Heart right ventricle (tissue), 16 donors: ENCODE data around the gene REPS1. TPM values are rescaled to one million over a fixed set of nuclear protein-coding genes. Genes with fewer than 3 reads are reported as not detected.

Experiments used
- ATAC-seq, 8 donors: fragments of 200-7000 bp; cut with Tn5 transposase; one replicate each; pipeline ENCODE4 v1.9.1; 2020; ENCODE audit warnings: mild to moderate bottlenecking in 8 of 8, moderate library complexity in 8 of 8, moderate number of reproducible peaks in 1 of 8
- DNase-seq, 2 donors: peaks; one replicate each; pipeline ENCODE4 v3.0.0-alpha.2; 2020
- H3K27ac ChIP-seq, 10 donors: fragments of 200-600 bp; sonication (generic) in 2 of 10; one replicate each; pipeline versions ENCODE4 v1.5.0 to v1.8.0; 2020 to 2022; ENCODE audit warnings: mild to moderate bottlenecking in 3 of 10
- H3K27me3 ChIP-seq, 7 donors: fragments of 200-600 bp; one replicate each; pipeline ENCODE4 v1.8.0; 2021 to 2022; ENCODE audit warnings: mild to moderate bottlenecking in 2 of 7
- H3K36me3 ChIP-seq, 9 donors: fragments of 200-600 bp; sonication (generic) in 1 of 9; one replicate each; pipeline versions ENCODE4 v1.5.0 to v1.8.0; 2020 to 2022; ENCODE audit warnings: mild to moderate bottlenecking in 2 of 9
- H3K4me1 ChIP-seq, 9 donors: fragments of 200-600 bp; sonication (generic) in 1 of 9; one replicate each; pipeline versions ENCODE4 v1.5.0 to v1.8.0; 2020 to 2022; ENCODE audit warnings: mild to moderate bottlenecking in 4 of 9
- H3K4me3 ChIP-seq, 10 donors: fragments of 200-600 bp; sonication (generic) in 2 of 10; one replicate each; pipeline versions ENCODE4 v1.5.0 to v1.8.0; 2020 to 2022; ENCODE audit warnings: mild to moderate bottlenecking in 7 of 10, moderate library complexity in 2 of 10
- H3K9me3 ChIP-seq, 11 donors: fragments of 200-600 bp in 10 of 11; sonication (generic) in 2 of 11; one replicate each; pipeline versions ENCODE4 v1.5.0 to v1.8.0; 2013 to 2022; ENCODE audit warnings: mild to moderate bottlenecking in 2 of 11, control low read depth in 1 of 11, moderate library complexity in 1 of 11
- CTCF ChIP-seq, 9 donors: fragments of 200-600 bp; sonication (generic) in 2 of 9; IDR thresholded peaks; one replicate each; pipeline versions ENCODE4 v1.5.0 to v1.8.0; 2021 to 2022; ENCODE audit warnings: antibody characterized with exemption in 9 of 9, mild to moderate bottlenecking in 5 of 9, moderate library complexity in 1 of 9
- whole genome bisulfite sequencing, 2 donors: extraction: QIAGEN DNeasy Blood & Tissue Kit; methylation state at CpG; one replicate each; pipeline ENCODE4 v1.1.7; 2013; ENCODE audit warnings: inconsistent platforms in 1 of 2; 5-methylcytosine and 5-hydroxymethylcytosine counted together
- intact Hi-C, 10 donors: fragments of 100-400 bp; cut with DNase I; formaldehyde crosslinking; loops; one replicate each; pipeline versions ENCODE4 v1.11.1 to v1.14.2; 2022
- polyA plus RNA-seq, 2 donors: library from polyadenylated mRNA; stranded (reverse); fragments of 200-250 nt; gene quantifications; one replicate each; pipeline ENCODE4 v1.2.3, GENCODE V29; 2013
- total RNA-seq, 10 donors: library from RNA; stranded (reverse); fragmentation: NEBNext Ultra II Directional in 3 of 10; extraction: Animal tissue kit (Norgen Biotek cat#: 25700) in 3 of 10; gene quantifications; one replicate each; pipeline versions ENCODE4 v1.2.1 to v1.2.4, GENCODE V29; 2021 to 2023
- donor health status: Arrhythmogenic right ventricular cardiomyopathy.
- donor health status: ischemic (EF 13 %, LVEDD 7.1; RV severe dilation, severe dysfunction).
- donor health status: healthy with polysubstance abuse.
- donor health status: DM: no; HTN: yes; CAD: no.
- donor health status: DM: no; HTN: no; CAD: no.
- donor health status: ischemic (EF 25% LVEDD 6.9; RV normal size, moderate dysfunction).
- donor health status: ischemic (EF 25% LVEDD 5.7; RV mildly dilated, moderate dysfunction).
- donor health status: healthy.
- donor health status: DM: yes; HTN: yes; CAD: no.
- donor health status: Ischemic cardiomyopathy.
- donor health status: ischemic (EF 35%, LVEDD 5.7; RV mildly dilated, moderate dysfunction).
- donor health status: nonischemic (EF 11% LVEDD 7.7; RV severe dilation, severe dysfunction).
- donor health status: DM: yes; HTN: yes; CAD: no.
- donor health status: PGD.
- donor health status: ischemic (EF 29% LVEDD 5.4; RV normal size, mild dysfunction).
- donor health status: nonischemic (EF 23%, LVEDD 6.1; RV moderate dilation, normal function).

Gene REPS1
- total and polyA plus RNA-seq, 12 donors: 30.2 to 43.9 (median 39.4) TPM

DNA sequence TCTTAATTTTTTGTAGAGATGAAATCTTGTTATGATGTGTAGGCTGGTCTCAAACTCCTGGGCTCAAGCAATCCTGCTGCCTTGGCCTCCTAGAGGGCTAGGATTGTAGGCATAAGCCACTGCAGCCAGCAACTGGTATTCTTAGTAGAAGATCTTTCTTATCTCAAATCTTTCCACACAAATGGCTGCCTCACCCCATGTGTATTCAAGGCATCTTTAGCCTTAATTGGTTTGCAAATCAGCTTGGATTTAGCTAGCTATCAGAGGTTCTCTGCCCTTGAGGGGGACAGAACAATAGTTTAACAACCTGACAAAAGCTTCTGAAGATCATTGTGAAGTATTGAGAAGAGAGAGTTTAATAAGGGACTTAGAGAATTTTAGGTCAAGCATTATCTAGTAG is 22.6 kb upstream of the REPS1 start:
- Histone ChIP-seq H3K4me3 (no peak overlapping the region), H3K36me3 (no peaks in the 10 kb centered on the region), H3K27me3 (no peaks in the 10 kb centered on the region), H3K27ac (no peak overlapping the region), H3K4me1 (peaks cover 0 to 4% (median 0%) of the 10 kb centered on the region in 9 donors), H3K9me3 (no peaks in the 10 kb centered on the region)
- ATAC-seq: no peak
- DNase-seq: no peak
- no peak for TF ChIP-seq CTCF (IDR thresholded peaks at IDR 0.05)
- intact Hi-C loops: no loop called here

GRCh38 chr6:139008117-139008516 is 20.1 kb upstream of the REPS1 start:
- Histone ChIP-seq H3K4me1 (peaks cover 0 to 4% (median 0%) of the 10 kb centered on the region in 9 donors), H3K27me3 (no peaks in the 10 kb centered on the region), H3K4me3 (no peak overlapping the region), H3K9me3 (no peaks in the 10 kb centered on the region), H3K27ac (no peak overlapping the region), H3K36me3 (no peaks in the 10 kb centered on the region)
- DNase-seq (no peak), ATAC-seq (no peak)
- WGBS, 2 donors: 76 to 77% methylated on average over 9 of the region's 9 CpGs
- TF ChIP-seq CTCF (IDR thresholded peaks at IDR 0.05): no peak
- intact Hi-C loops: no loop called here

GRCh38 chr6:139007428-139007827 is 19.4 kb upstream of the REPS1 start:
- Histone ChIP-seq H3K4me3 (no peak overlapping the region), H3K9me3 (no peaks in the 10 kb centered on the region), H3K36me3 (no peaks in the 10 kb centered on the region), H3K27me3 (no peaks in the 10 kb centered on the region), H3K27ac (no peak overlapping the region), H3K4me1 (peaks cover 0 to 4% (median 0%) of the 10 kb centered on the region in 9 donors)
- ATAC-seq (no peak), DNase-seq (no peak)
- WGBS, 2 donors: 95 to 100% methylated on average over 1 of the region's 1 CpG
- intact Hi-C loops: no loop called here
- no peak for TF ChIP-seq CTCF (IDR thresholded peaks at IDR 0.05)

GRCh38 chr6:139006477-139006876 is 18.4 kb upstream of the REPS1 start:
- TF ChIP-seq CTCF (IDR thresholded peaks at IDR 0.05): no peak
- ATAC-seq (no peak), DNase-seq (no peak)
- H3K4me3 ChIP-seq: no peak overlapping the region
- no peak overlapping the region for H3K27ac ChIP-seq
- H3K36me3 ChIP-seq: no peaks in the 10 kb centered on the region
- 82 to 88% methylated on average over 3 of the region's 3 CpGs for WGBS, 2 donors
- H3K4me1 ChIP-seq: no peaks in the 10 kb centered on the region
- H3K27me3 ChIP-seq: no peaks in the 10 kb centered on the region
- no peaks in the 10 kb centered on the region for H3K9me3 ChIP-seq
- intact Hi-C loops: no loop called here

GRCh38 chr6:139003751-139004150 is 15.7 kb upstream of the REPS1 start:
- TF ChIP-seq CTCF (IDR thresholded peaks at IDR 0.05): no peak

More at GRCh38 chr6:139003751-139004150, 15.7 kb upstream of the REPS1 start:
- Histone ChIP-seq H3K9me3 (no peaks in the 10 kb centered on the region), H3K36me3 (no peaks in the 10 kb centered on the region), H3K4me3 (no peak overlapping the region), H3K27me3 (no peaks in the 10 kb centered on the region), H3K27ac (no peak overlapping the region), H3K4me1 (no peaks in the 10 kb centered on the region)
- intact Hi-C loops: no loop called here
- ATAC-seq: no peak
- DNase-seq: no peak
